Hepatocyte (in vitro differentiated cells): ENCODE data around the gene UTS2.

Source experiments
- CTCF ChIP-seq: fragments of 200-600 bp; sonication (generic); IDR thresholded peaks from 2 replicates; pipeline ENCODE4 v1.5.1; 2016; ENCODE audit warnings: antibody characterized with exemption, mild to moderate bottlenecking; ENCODE audit not compliant: poor library complexity
- EZH2 ChIP-seq: fragments of 200-600 bp; sonication (generic); IDR thresholded peaks from 2 replicates; pipeline ENCODE4 v1.6.1; 2016; ENCODE audit warnings: antibody characterized with exemption, mild to moderate bottlenecking, borderline replicate concordance
- EZH2phosphoT487 ChIP-seq: fragments of 200-600 bp; sonication (generic); IDR thresholded peaks from one replicate; pipeline ENCODE4 v1.6.1; 2018; ENCODE audit warnings: antibody characterized with exemption, mild to moderate bottlenecking, low read depth, moderate library complexity; ENCODE audit not compliant: unreplicated experiment, severe bottlenecking

GRCh38 chr1:7861452-7861851 is 8.6 kb upstream of the UTS2 start:
- TF ChIP-seq CTCF = no peak
- TF ChIP-seq EZH2 = no peak
- TF ChIP-seq EZH2phosphoT487 = no peak
